22Rv1 (cell line): Measurements from ENCODE around the gene TEDC1.

Source experiments
- ZFX ChIP-seq: fragments of 450-650 bp; IDR thresholded peaks from 2 replicates; pipeline ENCODE4 v1.6.1; 2017; ENCODE audit warnings: antibody characterized with exemption, borderline replicate concordance
- TF ChIP-seq, protein P1 (sequence below): fragments of 450-650 bp; IDR thresholded peaks from 2 replicates; pipeline ENCODE4 v1.5.1; 2017; ENCODE audit warnings: mild to moderate bottlenecking

DNA sequence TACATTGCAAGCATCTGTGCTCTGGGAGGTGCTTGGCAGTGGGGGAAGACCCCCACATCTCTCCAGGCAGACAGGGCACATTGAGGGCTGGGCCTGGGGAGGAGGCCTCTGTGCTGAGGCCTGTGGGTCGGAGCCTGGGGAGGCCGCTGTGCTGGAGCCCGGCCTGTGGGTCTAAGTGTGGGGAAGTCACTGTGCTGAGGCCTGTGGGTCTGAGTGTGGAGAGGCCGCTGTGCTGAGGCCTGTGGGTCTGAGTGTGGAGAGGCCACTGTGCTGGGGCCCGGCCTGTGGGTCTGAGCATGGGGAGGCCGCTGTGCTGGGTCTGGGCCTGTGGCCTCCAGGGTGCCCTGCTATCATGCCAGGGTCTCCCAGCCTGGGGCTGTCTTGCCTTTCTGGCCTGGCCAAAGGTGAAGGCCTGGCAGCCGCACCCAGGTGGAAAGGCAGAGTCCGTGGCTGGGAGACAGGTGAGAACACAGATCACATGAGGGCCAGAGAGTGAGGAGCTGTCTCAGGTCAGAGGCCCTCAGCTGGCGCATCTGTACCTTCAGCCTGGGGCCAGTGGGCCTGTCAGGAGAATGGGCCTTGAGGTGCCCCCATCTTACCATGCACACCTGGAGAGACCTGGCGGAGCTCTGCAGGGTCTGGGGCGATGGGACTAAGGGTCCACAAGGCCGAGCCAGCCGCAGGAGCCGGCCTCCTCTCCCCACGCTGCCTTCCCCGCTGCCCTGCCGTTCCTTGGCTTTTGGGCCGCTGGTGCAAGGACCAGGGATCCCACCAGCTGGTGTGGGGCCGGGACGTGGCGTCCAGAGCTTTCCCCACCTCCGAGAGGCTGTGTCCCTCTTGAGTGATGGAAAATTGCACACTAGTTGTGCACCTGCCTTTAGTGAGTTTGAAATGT, 35.0 kb upstream of the TEDC1 start:
- TF ChIP-seq, protein P1, sequence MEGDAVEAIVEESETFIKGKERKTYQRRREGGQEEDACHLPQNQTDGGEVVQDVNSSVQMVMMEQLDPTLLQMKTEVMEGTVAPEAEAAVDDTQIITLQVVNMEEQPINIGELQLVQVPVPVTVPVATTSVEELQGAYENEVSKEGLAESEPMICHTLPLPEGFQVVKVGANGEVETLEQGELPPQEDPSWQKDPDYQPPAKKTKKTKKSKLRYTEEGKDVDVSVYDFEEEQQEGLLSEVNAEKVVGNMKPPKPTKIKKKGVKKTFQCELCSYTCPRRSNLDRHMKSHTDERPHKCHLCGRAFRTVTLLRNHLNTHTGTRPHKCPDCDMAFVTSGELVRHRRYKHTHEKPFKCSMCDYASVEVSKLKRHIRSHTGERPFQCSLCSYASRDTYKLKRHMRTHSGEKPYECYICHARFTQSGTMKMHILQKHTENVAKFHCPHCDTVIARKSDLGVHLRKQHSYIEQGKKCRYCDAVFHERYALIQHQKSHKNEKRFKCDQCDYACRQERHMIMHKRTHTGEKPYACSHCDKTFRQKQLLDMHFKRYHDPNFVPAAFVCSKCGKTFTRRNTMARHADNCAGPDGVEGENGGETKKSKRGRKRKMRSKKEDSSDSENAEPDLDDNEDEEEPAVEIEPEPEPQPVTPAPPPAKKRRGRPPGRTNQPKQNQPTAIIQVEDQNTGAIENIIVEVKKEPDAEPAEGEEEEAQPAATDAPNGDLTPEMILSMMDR: no peak
- no peak for TF ChIP-seq ZFX
